AG04450 (cell line): Measurements from ENCODE around the gene GAPDHS. TPM values are rescaled to one million over a fixed set of nuclear protein-coding genes. Genes with fewer than 3 reads are reported as not detected.

Experiments used
- CTCF ChIA-PET: fragments of 300-600, 350-600 bp; formaldehyde crosslinking; extraction: SDS; loops from one replicate; lab custom pipeline; 2022; ENCODE audit warnings: antibody characterized with exemption, inconsistent platforms; lab: Charles Lee
- POLR2A ChIA-PET: fragments of 350-600 bp; formaldehyde crosslinking; extraction: SDS; loops from one replicate; lab custom pipeline; 2021; ENCODE audit warnings: antibody characterized with exemption, inconsistent platforms; lab: Yijun Ruan, JAX
- DNase-seq: peaks from one replicate; pipeline ENCODE4 v3.0.0-alpha.2; 2011; ENCODE audit warnings: low read depth, low spot score
- H3K27ac ChIP-seq: one replicate; pipeline ENCODE4 v1.5.1; 2012; ENCODE audit warnings: low read depth, low read length, control low read depth
- H3K27me3 ChIP-seq: one replicate; pipeline ENCODE4 v1.6.0; 2012; ENCODE audit warnings: low read length; ENCODE audit not compliant: control insufficient read depth, insufficient read depth
- H3K4me3 ChIP-seq: 2 replicates; pipeline ENCODE4 v1.5.1; 2011; ENCODE audit warnings: mild to moderate bottlenecking, low read depth, low read length, control low read depth
- H3K9me3 ChIP-seq: 2 replicates; pipeline ENCODE4 v1.5.1; 2012; ENCODE audit warnings: low read length; ENCODE audit not compliant: control insufficient read depth, insufficient read depth
- CTCF ChIP-seq: IDR thresholded peaks from 2 replicates; pipeline ENCODE4 v1.5.1; 2011; ENCODE audit warnings: low read depth, low read length, control low read depth, inconsistent platforms
- polyA plus RNA-seq: library from polyadenylated mRNA; depleted of rRNA; stranded (reverse); fragments of >200 nt; gene quantifications from 2 replicates; pipeline ENCODE4 v1.2.3, GENCODE V29; 2011

The GAPDHS gene
- polyA plus RNA-seq, 1 experiment = not detected

DNA sequence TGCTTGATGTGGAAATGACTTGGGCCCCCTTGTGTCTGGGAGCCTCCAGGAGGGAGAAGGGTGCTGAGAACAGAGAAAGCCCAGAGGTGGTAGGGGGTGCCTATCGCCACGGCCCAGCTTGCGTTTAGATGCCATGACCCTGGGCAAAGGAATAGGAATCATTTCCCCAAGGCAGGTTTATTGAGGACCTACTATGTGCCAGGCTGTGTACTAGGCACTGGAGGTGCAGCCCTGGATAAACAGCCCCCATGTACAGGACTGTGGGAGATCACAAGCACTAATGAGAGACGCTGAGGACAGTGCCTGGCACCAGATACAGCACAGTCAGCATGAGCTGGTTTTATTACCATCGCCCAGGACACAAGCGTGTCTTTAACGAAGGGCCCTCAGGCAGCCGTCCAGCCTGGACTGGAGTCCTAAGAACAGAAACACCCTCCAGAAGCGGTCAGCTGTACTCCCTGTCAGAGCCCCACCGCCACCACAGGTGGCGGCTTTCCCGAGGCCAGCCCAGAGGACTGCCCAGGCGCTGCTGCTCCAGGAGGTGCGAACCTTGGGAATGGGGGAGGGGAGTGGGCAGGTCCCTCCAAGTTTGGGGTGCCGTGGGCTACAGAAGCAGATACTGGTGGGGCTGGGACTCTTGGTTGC lies 16.7 kb downstream of the GAPDHS start:
- Histone ChIP-seq H3K27ac (no peak overlapping the region), H3K4me3 (no peak overlapping the region), H3K27me3 (peaks cover 1% of the 10 kb centered on the region), H3K9me3 (peaks cover 2% of the 10 kb centered on the region; the same call in 1 of the 2 replicates)
- CTCF ChIA-PET = interaction anchor here (0.6 to 1.5 kb wide), 7 partner anchors 13 to 198 kb away, joined by 3 to 6 read pairs (median 3); partner anchors contain the start of genes ATP4A and LIN37
- POLR2A ChIA-PET = no interaction called here
- DNase-seq = no peak
- TF ChIP-seq CTCF = no peak

GRCh38 chr19:35551091-35551810 lies 18.0 kb downstream of the GAPDHS start:
- no peak overlapping the region for H3K4me3 ChIP-seq
- no peak for TF ChIP-seq CTCF
- CTCF ChIA-PET = no interaction called here
- H3K27ac ChIP-seq = no peak overlapping the region
- POLR2A ChIA-PET = no interaction called here
- no peak for DNase-seq
- H3K27me3 ChIP-seq = peaks cover 4% of the 10 kb centered on the region
- H3K9me3 ChIP-seq = no peaks in the 10 kb centered on the region

GRCh38 chr19:35552534-35553384 lies 19.5 kb downstream of the GAPDHS start:
- Histone ChIP-seq H3K27me3 (peaks cover 5% of the 10 kb centered on the region), H3K27ac (no peak overlapping the region), H3K9me3 (no peaks in the 10 kb centered on the region; the same call in 1 of the 2 replicates), H3K4me3 (no peak overlapping the region)
- no peak for DNase-seq
- TF ChIP-seq CTCF = no peak
- CTCF ChIA-PET = no interaction called here
- POLR2A ChIA-PET = no interaction called here

DNA sequence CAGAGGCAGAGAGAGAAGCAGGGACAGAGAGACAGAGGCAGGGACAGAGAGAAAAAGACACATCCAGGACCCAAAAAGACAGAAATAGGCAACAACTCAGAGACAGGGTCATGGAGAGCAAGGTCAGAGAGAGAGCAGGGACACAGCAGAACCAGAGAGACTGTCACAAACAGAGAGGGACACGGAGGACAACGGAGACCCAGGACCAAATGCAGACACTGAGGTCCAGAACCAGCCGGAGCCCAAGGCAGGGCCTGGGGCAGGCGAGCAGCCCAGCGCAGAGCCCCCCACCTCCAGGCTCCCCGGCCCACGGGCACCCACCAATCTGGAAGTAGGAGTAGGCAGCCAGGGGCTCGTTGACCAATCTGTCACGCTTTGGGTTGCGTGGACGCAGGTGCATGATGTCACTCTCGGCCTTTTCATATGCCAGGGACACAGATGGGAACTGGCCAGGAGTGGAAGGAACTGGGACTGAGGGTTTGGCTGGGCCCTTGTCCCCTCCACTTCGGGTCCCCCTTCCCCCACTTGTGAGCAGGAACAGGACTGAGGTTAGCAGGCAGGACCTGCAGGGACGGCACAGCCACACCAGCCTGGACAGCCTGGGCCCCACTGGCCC lies 20.2 kb downstream of the GAPDHS start:
- no peak for DNase-seq
- POLR2A ChIA-PET = no interaction called here

More for the DNA sequence above, 20.2 kb downstream of the GAPDHS start:
- H3K27me3 ChIP-seq = peaks cover 7% of the 10 kb centered on the region
- peaks cover 7% of the 10 kb centered on the region; the same call in 1 of the 2 replicates for H3K9me3 ChIP-seq
- CTCF ChIA-PET = no interaction called here
- no peak overlapping the region for H3K4me3 ChIP-seq
- TF ChIP-seq CTCF = no peak
- no peak overlapping the region for H3K27ac ChIP-seq
